IMR-90 (cell line): ENCODE data around the gene MILR1. TPM values are rescaled to one million over a fixed set of nuclear protein-coding genes. Genes with fewer than 3 reads are reported as not detected.
A peak's percentile ranks its signal among the peaks of the same experiment; 100 is the strongest.

Experiments
- ATAC-seq: fragments of 200-7000 bp; cut with Tn5 transposase; 2 replicates; pipeline ENCODE4 v1.9.1; 2020; ENCODE audit warnings: low read depth, mild to moderate bottlenecking, moderate library complexity
- BruUV-seq: library from RNA; stranded (reverse); fragments of 400-500 nt; replicated peaks from 2 replicates; lab custom pipeline; 2021; lab: Mats Ljungman, UMichigan
- CTCF ChIA-PET: fragments of 300-600 bp; formaldehyde crosslinking; extraction: SDS; loops from one replicate; lab custom pipeline; 2021; ENCODE audit warnings: antibody characterized with exemption; lab: Yijun Ruan, JAX
- POLR2A ChIA-PET: fragments of 300-600 bp; sonication (Branson Sonifier 250); formaldehyde crosslinking; loops from one replicate; lab custom pipeline; 2022; ENCODE audit warnings: antibody characterized with exemption; ENCODE audit not compliant: unreplicated experiment; lab: Charles Lee
- DNase-seq: peaks from one replicate; pipeline ENCODE4 v3.0.0; 2013
- H2AFZ ChIP-seq: replicated peaks from 2 replicates; pipeline ENCODE3; 2013; ENCODE audit warnings: low read length, mild to moderate bottlenecking; ENCODE audit not compliant: poor library complexity
- H2AK5ac ChIP-seq: 2 replicates; pipeline ENCODE4 v1.6.1; 2013; ENCODE audit warnings: low read depth, low read length, inconsistent platforms
- H2AK9ac ChIP-seq: replicated peaks from 2 replicates; pipeline ENCODE3; 2013; ENCODE audit warnings: mild to moderate bottlenecking, low read depth, low read length, moderate library complexity; ENCODE audit not compliant: poor library complexity
- H2BK120ac ChIP-seq: 2 replicates; pipeline ENCODE4 v1.6.1; 2013; ENCODE audit warnings: low read depth, low read length, inconsistent platforms
- H2BK15ac ChIP-seq: 3 replicates; pipeline ENCODE4 v1.6.1; 2013; ENCODE audit warnings: low read depth, low read length, inconsistent platforms
- H2BK20ac ChIP-seq: 2 replicates; pipeline ENCODE4 v1.6.1; 2013; ENCODE audit warnings: low read depth, mild to moderate bottlenecking, inconsistent platforms, low read length, moderate library complexity
- H2BK5ac ChIP-seq: 2 replicates; pipeline ENCODE4 v1.6.1; 2013; ENCODE audit warnings: mild to moderate bottlenecking, low read depth, low read length, inconsistent platforms; ENCODE audit not compliant: poor library complexity, severe bottlenecking
- H3K14ac ChIP-seq: replicated peaks from 2 replicates; pipeline ENCODE4 v1.6.1; 2013; ENCODE audit warnings: low read depth, low read length, inconsistent platforms
- H3K18ac ChIP-seq: 2 replicates; pipeline ENCODE4 v1.6.1; 2013; ENCODE audit warnings: low read depth, low read length, control low read depth
- H3K23ac ChIP-seq: 2 replicates; pipeline ENCODE4 v1.6.1; 2013; ENCODE audit warnings: low read depth, low read length, inconsistent platforms
- H3K27ac ChIP-seq: 2 replicates; pipeline ENCODE4 v1.5.1; 2013; ENCODE audit warnings: mild to moderate bottlenecking, control low read depth, low read length; ENCODE audit not compliant: insufficient read depth
- H3K27me3 ChIP-seq: 2 replicates; pipeline ENCODE4 v1.6.1; 2013; ENCODE audit warnings: low read length; ENCODE audit not compliant: control insufficient read depth, insufficient read depth
- H3K36me3 ChIP-seq: 2 replicates; pipeline ENCODE4 v1.6.1; 2013; ENCODE audit warnings: low read length, mixed read lengths; ENCODE audit not compliant: control insufficient read depth, insufficient read depth
- H3K4ac ChIP-seq: 2 replicates; pipeline ENCODE4 v1.6.1; 2013; ENCODE audit warnings: low read depth, low read length, inconsistent platforms
- H3K4me1 ChIP-seq: 2 replicates; pipeline ENCODE4 v1.6.1; 2013; ENCODE audit warnings: low read length, mixed read lengths; ENCODE audit not compliant: control insufficient read depth, insufficient read depth
- H3K4me2 ChIP-seq: 2 replicates; pipeline ENCODE4 v1.6.1; 2013; ENCODE audit warnings: low read depth, mild to moderate bottlenecking, control low read depth, low read length, moderate library complexity
- H3K4me3 ChIP-seq: 2 replicates; pipeline ENCODE4 v1.5.1; 2013; ENCODE audit warnings: low read depth, mild to moderate bottlenecking, control low read depth, low read length, moderate library complexity; ENCODE audit not compliant: insufficient read depth
- H3K56ac ChIP-seq: 2 replicates; pipeline ENCODE4 v1.6.1; 2013; ENCODE audit warnings: low read length, inconsistent platforms; ENCODE audit not compliant: insufficient read depth; ENCODE audit errors: extremely low read depth
- H3K79me1 ChIP-seq, 2 experiments: 2 replicates each; pipeline ENCODE4 v1.6.1; 2013; ENCODE audit warnings: low read length in 2 of 2, inconsistent platforms in 1 of 2, low read depth in 1 of 2
- H3K9ac ChIP-seq: 2 replicates; pipeline ENCODE4 v1.6.1; 2013; ENCODE audit warnings: low read depth, low read length, control low read depth
- H3K9me1 ChIP-seq: 2 replicates; pipeline ENCODE4 v1.6.1; 2013; ENCODE audit warnings: low read length, inconsistent platforms; ENCODE audit not compliant: insufficient read depth
- H3K9me3 ChIP-seq: 2 replicates; pipeline ENCODE4 v1.6.1; 2013; ENCODE audit warnings: low read length; ENCODE audit not compliant: control insufficient read depth, insufficient read depth
- H4K20me1 ChIP-seq: 2 replicates; pipeline ENCODE4 v1.6.1; 2013; ENCODE audit warnings: low read length, inconsistent platforms; ENCODE audit not compliant: insufficient read depth
- H4K5ac ChIP-seq: 2 replicates; pipeline ENCODE4 v1.6.1; 2013; ENCODE audit warnings: mild to moderate bottlenecking, low read depth, low read length, control low read depth
- H4K8ac ChIP-seq, 2 experiments: 2 replicates each; pipeline ENCODE4 v1.6.1; 2013; ENCODE audit warnings: low read depth in 2 of 2, low read length in 2 of 2, control low read depth in 1 of 2, inconsistent platforms in 1 of 2
- H4K91ac ChIP-seq: 2 replicates; pipeline ENCODE4 v1.6.1; 2013; ENCODE audit warnings: low read depth, low read length, inconsistent platforms; ENCODE audit not compliant: insufficient read depth
- BHLHE40 ChIP-seq: fragments of 150-350 bp; IDR thresholded peaks from 2 replicates; pipeline ENCODE4 v1.6.1; 2016; ENCODE audit warnings: mild to moderate bottlenecking, low read depth, low read length
- CEBPB ChIP-seq: IDR thresholded peaks from 2 replicates; pipeline ENCODE4 v1.6.1; 2012; ENCODE audit warnings: low read depth, low read length, improper control_type of control experiment
- FOS ChIP-seq: fragments of 150-350 bp; IDR thresholded peaks from 2 replicates; pipeline ENCODE4 v1.6.1; 2016; ENCODE audit warnings: low read depth, low read length
- MAFK ChIP-seq: IDR thresholded peaks from 2 replicates; pipeline ENCODE4 v1.6.1; 2012; ENCODE audit warnings: low read depth, low read length, improper control_type of control experiment
- MAZ ChIP-seq: IDR thresholded peaks from 2 replicates; pipeline ENCODE4 v1.6.1; 2012; ENCODE audit warnings: low read depth, mild to moderate bottlenecking, low read length, improper control_type of control experiment, moderate library complexity, borderline replicate concordance
- MXI1 ChIP-seq: IDR thresholded peaks from 2 replicates; pipeline ENCODE4 v1.6.1; 2012; ENCODE audit warnings: low read depth, mild to moderate bottlenecking, low read length, moderate library complexity, borderline replicate concordance
- POLR2A ChIP-seq: IDR thresholded peaks from 2 replicates; pipeline ENCODE4 v1.6.1; 2012; ENCODE audit warnings: mild to moderate bottlenecking, low read depth, low read length
- RAD21 ChIP-seq: IDR thresholded peaks from 2 replicates; pipeline ENCODE4 v1.6.1; 2012; ENCODE audit warnings: low read length, improper control_type of control experiment
- RFX5 ChIP-seq: IDR thresholded peaks from 2 replicates; pipeline ENCODE4 v1.8.0; 2012; ENCODE audit warnings: low read depth, mild to moderate bottlenecking, low read length, moderate library complexity
- SMC3 ChIP-seq: fragments of 150-350 bp; IDR thresholded peaks from 2 replicates; pipeline ENCODE4 v1.6.1; 2016; ENCODE audit warnings: low read depth, mild to moderate bottlenecking, antibody characterized with exemption, low read length, moderate library complexity
- USF2 ChIP-seq: fragments of 150-350 bp; IDR thresholded peaks from 2 replicates; pipeline ENCODE4 v1.6.1; 2017; ENCODE audit warnings: mild to moderate bottlenecking, antibody characterized with exemption, low read length, low read depth
- WGBS, 2 experiments: methylation state at CpG; one replicate each; pipeline versions ENCODE4 v1.1.5 to v1.1.7; 2013; ENCODE audit warnings: missing lambda C conversion rate in 2 of 2; ENCODE audit not compliant: insufficient read length in 1 of 2; ENCODE audit errors: extremely low coverage in 2 of 2; 5-methylcytosine and 5-hydroxymethylcytosine counted together
- dilution Hi-C: fragments of 300-500 bp; cut with HindIII; formaldehyde crosslinking; loops from one replicate; pipeline ENCODE4 v1.14.3; 2018; ENCODE audit warnings: low sequenced_read_pairs; ENCODE audit not compliant: unreplicated experiment
- in situ Hi-C: fragments of 300-500 bp; cut with MboI; formaldehyde crosslinking; loops from 3 replicates; pipeline ENCODE4 v1.14.3; 2019; ENCODE audit warnings: low sequenced_read_pairs, inconsistent platforms, mixed read lengths
- intact Hi-C: fragments of 100-400 bp; cut with micrococcal nuclease; formaldehyde crosslinking; loops from 2 replicates; pipeline ENCODE4 v1.10.0; 2022
- polyA plus RNA-seq, 3 experiments: library from polyadenylated mRNA; depleted of rRNA; stranded (reverse); fragments of >200 nt; gene quantifications; 2 replicates each; pipeline ENCODE4 v1.2.3, GENCODE V29; 2012; ENCODE audit warnings: low replicate concordance in 1 of 3
- total RNA-seq: library from RNA; depleted of rRNA; stranded (reverse); fragments of >200 nt; gene quantifications from 2 replicates; pipeline ENCODE4 v1.2.3, GENCODE V29; 2012
- TF ChIP-seq, protein P1 (sequence below): conservative IDR thresholded peaks from 2 replicates; pipeline ENCODE4 v1.5.1; 2012; ENCODE audit warnings: mild to moderate bottlenecking, low read depth, low read length, improper control_type of control experiment

Gene MILR1
- total and polyA plus RNA-seq, 2 of the 4 experiments (the other 2 are of a cell fraction), result 0.36 to 0.44 TPM

DNA sequence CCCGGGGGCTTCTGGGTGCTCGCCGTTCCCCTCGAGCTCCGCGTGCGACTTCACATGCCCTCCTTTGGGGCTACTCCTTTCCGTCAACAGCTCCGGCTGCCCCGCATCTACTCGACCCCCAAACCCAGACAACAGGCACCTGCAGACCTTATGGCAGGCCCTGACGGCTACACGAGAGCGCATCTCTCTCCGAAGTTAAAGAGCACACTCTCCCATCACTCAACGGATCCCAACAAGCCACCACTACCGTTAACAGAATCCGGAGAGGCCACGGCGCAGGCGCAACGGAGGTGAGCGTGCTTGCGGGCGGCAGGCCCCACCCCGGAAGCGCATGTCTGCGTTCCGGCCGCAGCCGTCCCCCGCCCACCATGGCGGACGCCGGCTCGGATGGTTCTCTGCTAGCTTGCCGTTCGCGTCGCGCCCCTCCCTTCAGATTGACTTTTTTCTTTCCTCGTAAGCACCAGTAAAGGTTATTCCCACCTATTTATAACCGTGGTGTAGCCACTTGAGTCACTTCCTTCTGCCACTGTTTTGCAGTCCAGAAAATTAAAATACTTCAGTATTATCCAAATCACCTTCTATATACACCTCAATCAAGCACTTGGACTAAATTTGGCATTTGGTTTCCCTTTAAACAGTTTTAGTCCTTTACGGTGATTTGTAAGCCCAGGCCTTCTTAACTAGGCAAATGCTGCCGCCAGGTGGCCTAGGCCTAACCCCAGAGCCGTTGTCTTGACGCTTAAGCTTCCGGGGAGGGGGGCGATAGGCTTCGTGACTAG is 48.1 kb downstream of the MILR1 start, which contains the start of gene POLG2:
TSS of gene POLG2 (minus strand) at position 269 of the 779 bp plus-strand sequence. CDS start at position 183, 86 bp downstream.
- ChIA-PET CTCF (interaction anchor here (0.6 to 1.0 kb wide), 2 partner anchors 11 to 152 kb away, joined by 3 read pairs; no protein-coding TSS in a partner anchor), POLR2A (interaction anchor here (0.5 to 1.0 kb wide), 5 partner anchors 8 to 106 kb away, joined by 3 to 7 read pairs (median 4); no protein-coding TSS in a partner anchor)
- Histone ChIP-seq H4K5ac (peak within 1 kb of the TSS; percentile 67; the same call in 1 of the 2 replicates), H2BK120ac (peak within 1 kb of the TSS; percentile 48; the same call in 1 of the 2 replicates), H2BK20ac (no peak within 1 kb of the TSS; the same call in 1 of the 2 replicates), H2BK15ac (no peak within 1 kb of the TSS; the same call in 2 of the 3 replicates), H3K4me3 (peak within 1 kb of the TSS; percentile 68), H3K4ac (peak within 1 kb of the TSS; percentile 81), H3K79me1 (peaks cover 26 to 40% of the 10 kb centered on the region in 2 experiments), H2BK5ac (peak within 1 kb of the TSS; percentile 78), H3K9me3 (no peaks in the 10 kb centered on the region), H4K91ac (peak within 1 kb of the TSS; percentile 70), H3K18ac (peak within 1 kb of the TSS; percentile 34; the same call in 1 of the 2 replicates), H3K4me1 (no peaks in the 10 kb centered on the region), H3K23ac (peak within 1 kb of the TSS; percentile 88), H3K9ac (peak within 1 kb of the TSS; percentile 71), H4K8ac (peak within 1 kb of the TSS; percentile 24 to 91), H4K20me1 (peaks cover 43% of the 10 kb centered on the region), H3K27me3 (no peaks in the 10 kb centered on the region), H3K9me1 (no peaks in the 10 kb centered on the region), H3K36me3 (peaks cover 30% of the 10 kb centered on the region), H2AFZ (peak within 1 kb of the TSS; percentile 95), H3K4me2 (peak within 1 kb of the TSS; percentile 99), H3K14ac (peak within 1 kb of the TSS; percentile 84), H3K56ac (peak within 1 kb of the TSS; percentile 53), H3K27ac (peak within 1 kb of the TSS; percentile 76), H2AK9ac (peak within 1 kb of the TSS; percentile 68), H2AK5ac (peak within 1 kb of the TSS; percentile 11)
- WGBS, 2 experiments, result 0% methylated on average over 35 of the region's 50 CpGs; no CpG with 5 or more reads in 1 of the 2 experiments
- ATAC-seq (peak; percentile 88), DNase-seq (peak; percentile 91)
- TF ChIP-seq POLR2A, result peak; percentile 89
- peak; percentile 15; the same call in 1 of the 2 replicates for TF ChIP-seq RAD21
- TF ChIP-seq RFX5, result no peak
- TF ChIP-seq MXI1, result peak; percentile 59; the same call in 1 of the 2 replicates
- TF ChIP-seq, protein P1, sequence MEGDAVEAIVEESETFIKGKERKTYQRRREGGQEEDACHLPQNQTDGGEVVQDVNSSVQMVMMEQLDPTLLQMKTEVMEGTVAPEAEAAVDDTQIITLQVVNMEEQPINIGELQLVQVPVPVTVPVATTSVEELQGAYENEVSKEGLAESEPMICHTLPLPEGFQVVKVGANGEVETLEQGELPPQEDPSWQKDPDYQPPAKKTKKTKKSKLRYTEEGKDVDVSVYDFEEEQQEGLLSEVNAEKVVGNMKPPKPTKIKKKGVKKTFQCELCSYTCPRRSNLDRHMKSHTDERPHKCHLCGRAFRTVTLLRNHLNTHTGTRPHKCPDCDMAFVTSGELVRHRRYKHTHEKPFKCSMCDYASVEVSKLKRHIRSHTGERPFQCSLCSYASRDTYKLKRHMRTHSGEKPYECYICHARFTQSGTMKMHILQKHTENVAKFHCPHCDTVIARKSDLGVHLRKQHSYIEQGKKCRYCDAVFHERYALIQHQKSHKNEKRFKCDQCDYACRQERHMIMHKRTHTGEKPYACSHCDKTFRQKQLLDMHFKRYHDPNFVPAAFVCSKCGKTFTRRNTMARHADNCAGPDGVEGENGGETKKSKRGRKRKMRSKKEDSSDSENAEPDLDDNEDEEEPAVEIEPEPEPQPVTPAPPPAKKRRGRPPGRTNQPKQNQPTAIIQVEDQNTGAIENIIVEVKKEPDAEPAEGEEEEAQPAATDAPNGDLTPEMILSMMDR, result peak; percentile 41
- TF ChIP-seq CEBPB, result no peak
- TF ChIP-seq MAFK, result no peak
- peak; percentile 60; the same call in 1 of the 2 replicates for TF ChIP-seq BHLHE40
- peak; percentile 16; the same call in 1 of the 2 replicates for TF ChIP-seq USF2
- TF ChIP-seq SMC3, result peak; percentile 21; the same call in 1 of the 2 replicates
- TF ChIP-seq FOS, result 0 out of 2 replicates have a peak, but pooled peaks have one; percentile 2
- peak; percentile 77; the same call in 1 of the 2 replicates for TF ChIP-seq MAZ
- dilution Hi-C loops (no loop called here), in situ Hi-C loops (no loop called here), intact Hi-C loops (no loop called here)
- no TSS peak for BruUV-seq
